GM19468 (cell line): ENCODE data around the gene RAPGEF4.
A peak's percentile ranks its signal among the peaks of the same experiment; 100 is the strongest.

Experiments
- ATAC-seq: cut with Tn5 transposase; IDR thresholded peaks from one replicate; pipeline ENCODE4 v1.9.1; 2021; ENCODE audit warnings: mild to moderate bottlenecking, moderate library complexity, moderate number of reproducible peaks; ENCODE audit not compliant: unreplicated experiment; ENCODE audit errors: extremely low read depth

The RAPGEF4 gene

DNA sequence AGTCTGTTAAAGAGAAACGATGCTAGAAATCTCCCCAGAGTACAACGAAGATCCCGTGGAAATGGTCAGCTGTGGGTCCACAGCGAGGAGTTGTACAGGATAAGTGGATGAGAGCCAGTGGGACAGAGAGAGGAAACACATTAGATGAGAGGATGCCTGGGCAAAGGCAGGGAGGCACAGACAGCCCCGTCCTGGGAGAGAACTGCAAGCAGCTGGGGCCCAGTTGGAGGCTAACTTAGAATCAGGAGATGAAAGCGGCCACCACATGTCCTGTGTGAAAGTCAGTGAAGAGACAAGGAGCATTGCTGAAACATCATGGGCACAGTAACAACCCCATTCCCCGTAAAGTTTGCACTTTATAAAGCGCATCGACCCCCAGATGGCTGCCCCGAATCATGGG, 157.5 kb downstream of the RAPGEF4 start:
- ATAC-seq = no peak

DNA sequence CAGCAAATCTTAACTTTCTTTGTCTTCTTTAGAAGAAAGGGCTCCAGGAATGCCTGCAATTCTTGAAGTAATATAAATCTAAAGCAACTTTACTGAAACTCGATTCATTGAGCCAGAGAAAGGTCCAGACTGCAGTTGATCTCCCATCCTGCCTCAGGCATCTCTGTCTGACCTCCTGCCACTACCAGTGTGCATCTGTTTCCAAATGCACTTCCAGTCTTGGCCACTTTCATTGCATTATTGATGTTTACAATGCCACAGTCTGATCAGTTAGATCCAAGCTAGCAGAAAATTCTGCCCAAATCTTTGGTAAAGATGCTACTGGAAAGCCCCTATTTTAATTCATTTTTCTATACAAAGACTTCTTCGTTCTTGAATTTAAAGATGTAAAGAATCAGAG, 158.0 kb downstream of the RAPGEF4 start:
- ATAC-seq = no peak

DNA sequence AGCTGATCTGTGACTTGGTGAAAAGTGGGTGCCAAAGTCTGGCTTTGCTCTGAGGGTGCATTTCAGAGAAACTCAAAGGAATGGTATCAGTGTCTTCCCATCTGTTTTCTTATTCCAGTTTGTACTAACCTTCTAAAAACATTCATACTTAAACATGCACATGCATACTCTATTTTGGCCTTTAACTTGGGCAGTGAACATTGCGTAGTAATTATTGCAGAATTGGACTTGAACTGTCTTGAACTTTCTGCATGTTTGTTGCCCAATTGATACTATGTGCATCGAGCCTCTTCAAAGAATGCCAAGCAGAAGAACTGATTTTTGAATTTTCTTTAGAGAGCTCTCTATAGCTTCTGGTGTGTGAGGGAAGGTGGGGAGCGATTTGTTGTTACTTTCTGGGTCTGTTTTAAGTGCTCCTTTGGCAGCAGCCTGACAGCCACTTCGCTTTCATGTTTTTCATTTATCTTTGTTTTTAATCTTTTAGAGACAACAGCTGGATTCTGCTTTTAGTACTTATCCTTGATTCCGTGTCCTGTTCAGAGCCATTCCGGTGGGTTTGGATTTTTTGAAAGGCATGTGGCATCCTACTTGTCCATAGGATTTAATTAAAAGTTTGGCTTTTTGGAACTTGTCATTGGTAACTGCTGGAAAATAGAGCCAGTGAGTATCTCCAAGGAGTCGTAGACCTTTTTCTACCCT, 159.2 kb downstream of the RAPGEF4 start:
- ATAC-seq = no peak

DNA sequence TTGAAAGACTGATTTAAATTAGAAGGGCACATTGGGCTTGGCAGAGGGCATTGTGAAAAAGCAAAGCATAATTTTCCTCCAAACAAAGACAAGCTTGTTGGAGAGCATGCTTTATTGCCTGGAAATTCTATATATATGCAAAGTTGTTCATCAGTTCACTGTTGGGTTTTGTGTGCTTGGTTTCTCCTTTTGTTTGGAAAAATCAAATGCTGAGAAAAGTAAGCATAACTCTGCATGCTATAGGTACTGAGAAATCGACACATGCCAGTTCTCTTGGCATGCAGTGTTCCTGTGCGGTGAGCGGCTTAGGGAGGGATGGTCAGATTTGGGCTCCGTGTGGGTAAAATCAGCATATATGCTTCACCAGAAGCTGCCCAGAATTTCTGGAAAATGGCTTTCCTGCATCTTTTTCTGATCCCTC, 161.0 kb downstream of the RAPGEF4 start:
- ATAC-seq = no peak

DNA sequence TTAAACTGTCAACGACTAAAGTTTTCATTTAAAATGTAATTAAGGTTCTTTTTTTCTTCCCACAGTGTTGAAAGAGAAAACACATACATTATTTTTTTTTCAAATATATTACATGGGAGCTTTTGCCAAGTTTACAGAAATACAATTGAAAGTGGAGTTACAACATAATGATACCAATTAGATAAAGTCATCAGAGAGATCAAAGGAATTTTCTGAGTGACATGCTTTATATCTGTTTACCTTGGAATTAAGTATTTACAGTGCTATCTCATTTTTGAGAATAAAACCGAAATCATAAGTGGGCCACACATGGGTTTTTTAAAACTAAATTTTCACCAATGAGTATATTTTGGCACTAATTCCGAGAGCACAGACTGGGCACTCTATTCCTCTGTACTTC, 165.2 kb downstream of the RAPGEF4 start:
- no peak for ATAC-seq

DNA sequence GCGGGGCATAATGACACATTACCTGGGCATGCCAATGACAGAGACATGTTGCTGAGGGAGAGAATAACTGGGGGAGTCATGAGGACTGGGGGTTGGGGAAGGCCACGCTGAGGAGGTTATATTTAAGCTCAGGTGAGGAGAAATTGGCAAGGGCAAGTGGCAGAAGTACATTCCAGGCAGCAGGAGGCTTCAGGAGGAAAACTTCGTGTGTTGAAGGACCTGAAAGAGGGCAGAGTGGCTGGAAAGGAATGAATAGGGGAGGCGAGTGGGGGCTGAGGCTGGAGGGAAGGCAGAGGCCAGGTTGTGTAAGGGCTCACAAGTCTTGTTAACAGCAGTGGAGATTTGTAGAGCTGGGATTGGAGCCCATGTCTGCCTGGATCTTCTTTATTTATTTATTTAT, 166.3 kb downstream of the RAPGEF4 start:
- ATAC-seq = no peak

DNA sequence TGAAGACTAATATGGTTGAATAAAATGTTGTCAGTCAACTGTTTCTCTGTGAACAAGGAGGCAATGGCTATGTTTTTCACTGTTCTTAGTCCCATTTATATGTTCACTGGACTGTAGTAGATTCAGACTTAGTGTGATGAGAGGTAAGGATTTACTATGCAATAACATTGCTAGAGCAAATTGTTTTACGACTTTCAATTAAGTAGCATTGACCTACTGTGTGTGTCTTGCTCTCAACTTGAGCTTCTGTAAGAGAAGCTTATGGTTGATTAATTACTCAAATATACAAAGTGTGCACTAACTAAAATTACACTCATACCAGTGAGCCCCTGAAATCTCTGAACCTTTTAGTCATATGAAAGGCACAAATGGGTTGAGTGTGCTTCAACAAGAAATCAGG, 168.6 kb downstream of the RAPGEF4 start:
- no peak for ATAC-seq

DNA sequence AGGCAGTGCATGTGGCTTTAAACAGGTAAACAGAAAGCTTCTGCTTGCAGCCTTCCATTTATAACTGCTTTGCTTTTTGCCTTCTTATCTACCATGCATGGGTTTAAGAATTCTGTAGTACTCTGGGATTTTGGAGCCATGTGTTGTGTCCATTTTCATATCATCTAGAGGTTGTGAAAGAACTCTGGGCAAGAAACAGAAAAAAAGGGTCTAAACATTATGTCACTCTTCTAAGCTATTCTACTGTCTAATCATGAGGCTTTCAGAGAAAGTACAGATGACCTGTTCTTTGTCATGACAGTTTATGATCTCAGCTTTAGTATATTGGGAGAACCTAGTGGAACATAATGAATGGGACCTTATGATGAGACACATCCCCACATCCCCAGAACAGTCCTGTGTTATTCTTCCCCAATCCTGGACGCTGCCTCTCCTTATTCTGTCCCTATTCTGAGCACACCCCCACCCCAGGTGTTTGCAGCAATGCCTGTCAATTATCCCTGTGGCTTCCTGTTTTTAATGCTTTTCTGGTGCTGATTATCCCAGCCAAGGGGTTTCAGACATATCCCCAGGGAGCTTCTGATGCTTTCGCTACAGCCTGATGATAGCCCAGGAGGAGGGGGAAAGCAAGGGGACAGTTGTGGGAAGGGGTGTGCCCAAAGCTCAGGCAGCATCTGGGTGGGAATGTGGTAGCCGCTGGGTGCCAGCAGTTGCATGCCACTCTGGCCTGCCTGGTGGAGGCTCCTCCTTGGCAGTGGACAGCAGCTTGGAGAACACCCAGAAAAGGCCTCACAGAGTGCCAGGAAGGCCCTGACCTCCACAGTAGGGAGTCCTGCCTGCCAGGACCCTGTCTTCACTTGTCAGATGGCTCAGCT, 170.5 kb downstream of the RAPGEF4 start:
- ATAC-seq = no peak

DNA sequence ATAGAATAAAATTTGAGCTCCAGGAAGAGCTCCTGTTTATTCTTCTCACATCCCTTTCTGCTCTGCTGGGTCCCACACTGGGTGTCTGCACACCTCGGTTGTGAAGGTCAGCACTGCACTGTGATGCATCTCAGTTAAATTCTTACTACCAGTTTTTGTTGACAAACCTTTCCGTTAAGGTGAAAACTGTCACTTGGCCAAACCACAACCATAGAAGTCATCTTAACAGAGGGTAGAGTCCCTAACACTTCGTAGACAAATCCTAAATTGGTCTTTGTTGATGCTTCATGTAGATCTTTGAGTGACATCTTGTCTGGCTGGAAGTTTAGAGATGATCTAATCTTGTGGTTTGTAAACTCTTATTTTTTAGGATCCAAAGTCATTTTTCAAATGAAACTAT, 172.6 kb downstream of the RAPGEF4 start:
- no peak for ATAC-seq

DNA sequence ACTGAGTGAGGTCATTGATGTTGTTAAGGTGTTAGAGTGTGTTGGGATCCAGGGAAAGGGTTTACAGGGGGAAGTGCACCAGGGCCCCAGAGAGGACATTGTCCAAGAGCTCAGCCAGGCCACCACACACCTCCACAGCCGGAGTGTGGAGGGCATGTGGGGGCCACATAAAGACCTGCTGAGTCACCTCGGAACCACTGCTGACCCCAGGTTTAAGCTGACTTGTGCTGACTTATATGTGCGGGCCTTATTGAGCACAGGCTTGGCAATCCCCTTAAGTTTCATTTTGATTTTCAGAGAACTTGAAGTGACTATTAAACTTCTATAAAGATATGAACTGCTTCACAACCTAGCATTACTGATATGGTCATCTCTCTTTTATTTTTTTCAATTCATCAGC, 173.8 kb downstream of the RAPGEF4 start:
- no peak for ATAC-seq

DNA sequence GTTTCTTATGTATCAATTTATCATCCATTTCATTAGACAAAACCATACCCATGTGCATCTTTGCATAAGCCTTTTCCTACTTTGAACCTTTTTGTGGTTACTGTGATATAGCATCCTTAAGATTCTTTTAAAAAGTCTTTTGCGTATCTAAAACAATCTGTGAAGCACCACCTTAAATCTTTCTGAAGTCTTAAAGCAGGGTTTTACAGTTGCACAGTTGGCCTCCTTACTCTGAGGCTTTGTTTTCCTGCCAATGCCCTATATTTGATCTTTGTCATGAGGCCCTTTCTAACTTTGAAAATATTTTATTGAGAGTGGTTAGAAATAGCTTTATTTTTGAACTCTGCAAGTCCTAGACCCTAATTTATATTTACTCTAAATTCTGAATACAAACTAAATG, 176.6 kb downstream of the RAPGEF4 start:
- no peak for ATAC-seq

DNA sequence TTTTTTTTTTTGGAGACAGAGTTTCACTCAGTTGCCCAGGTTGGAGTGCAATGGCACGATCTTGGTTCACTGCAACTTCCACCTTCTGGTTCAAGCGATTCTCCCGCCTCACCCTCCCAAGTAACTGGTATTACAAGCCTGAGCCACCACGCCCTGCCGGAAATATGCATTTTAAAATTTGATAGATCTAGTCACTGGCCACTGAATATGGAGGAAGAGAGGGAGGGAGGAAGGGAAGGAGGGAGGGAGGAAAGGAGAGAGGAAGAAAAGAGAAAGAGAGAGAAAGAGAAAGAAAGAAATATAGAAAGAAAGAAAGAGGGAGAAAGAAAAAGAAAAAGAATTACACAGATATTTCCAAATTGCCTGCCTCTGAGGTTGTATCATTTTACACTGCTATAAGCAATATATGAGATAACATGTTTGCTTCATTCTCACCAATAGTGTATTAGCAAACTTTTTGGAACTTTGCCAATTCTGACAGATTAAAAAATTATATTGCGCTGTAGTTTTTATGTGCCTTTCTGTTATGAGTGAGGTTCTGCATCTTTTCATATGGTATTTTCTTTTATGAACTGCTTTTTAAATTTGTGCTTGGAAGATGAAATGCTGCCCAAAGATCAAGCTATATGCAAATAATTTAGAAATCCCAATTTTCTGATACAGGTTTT, 178.8 kb downstream of the RAPGEF4 start:
- no peak for ATAC-seq

DNA sequence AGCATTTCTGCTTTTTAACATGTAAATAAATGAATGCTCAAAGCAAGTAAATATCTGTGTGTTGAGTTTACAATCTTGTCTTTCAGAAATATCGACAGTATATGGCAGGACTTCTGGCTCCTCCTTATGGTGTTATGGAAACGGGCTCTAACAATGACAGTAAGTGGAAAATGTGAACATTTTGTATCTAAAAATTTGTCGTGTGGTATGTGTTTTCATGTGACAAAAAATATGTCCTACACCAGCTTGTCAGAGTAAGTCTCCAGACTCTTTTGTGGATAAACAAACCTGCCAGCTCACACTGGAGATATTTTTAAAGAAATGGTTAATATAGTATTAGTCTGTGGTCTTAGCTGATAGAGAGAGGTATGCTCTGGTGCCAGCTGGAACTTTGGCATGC, 182.1 kb downstream of the RAPGEF4 start:
- no peak for ATAC-seq

DNA sequence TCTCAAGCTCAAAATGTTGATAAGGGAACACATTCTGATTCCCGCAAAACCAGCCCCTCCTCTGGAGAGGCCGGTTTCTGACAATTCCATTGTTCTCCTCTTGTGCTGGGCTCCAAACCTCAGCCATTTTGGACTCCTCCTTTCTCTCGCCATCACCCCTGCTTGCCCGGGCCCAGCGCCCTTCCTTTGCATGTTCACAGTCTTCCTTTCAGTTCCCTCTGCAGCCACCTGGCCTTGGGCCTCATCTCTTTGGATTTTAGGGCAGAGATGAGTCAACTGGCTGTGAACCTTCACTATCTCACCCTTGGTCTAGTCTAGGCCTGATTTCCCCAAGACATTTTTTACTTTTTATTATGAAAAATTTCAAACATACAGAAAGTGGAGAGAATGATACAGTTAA, 184.1 kb downstream of the RAPGEF4 start:
- peak; percentile 71 for ATAC-seq

DNA sequence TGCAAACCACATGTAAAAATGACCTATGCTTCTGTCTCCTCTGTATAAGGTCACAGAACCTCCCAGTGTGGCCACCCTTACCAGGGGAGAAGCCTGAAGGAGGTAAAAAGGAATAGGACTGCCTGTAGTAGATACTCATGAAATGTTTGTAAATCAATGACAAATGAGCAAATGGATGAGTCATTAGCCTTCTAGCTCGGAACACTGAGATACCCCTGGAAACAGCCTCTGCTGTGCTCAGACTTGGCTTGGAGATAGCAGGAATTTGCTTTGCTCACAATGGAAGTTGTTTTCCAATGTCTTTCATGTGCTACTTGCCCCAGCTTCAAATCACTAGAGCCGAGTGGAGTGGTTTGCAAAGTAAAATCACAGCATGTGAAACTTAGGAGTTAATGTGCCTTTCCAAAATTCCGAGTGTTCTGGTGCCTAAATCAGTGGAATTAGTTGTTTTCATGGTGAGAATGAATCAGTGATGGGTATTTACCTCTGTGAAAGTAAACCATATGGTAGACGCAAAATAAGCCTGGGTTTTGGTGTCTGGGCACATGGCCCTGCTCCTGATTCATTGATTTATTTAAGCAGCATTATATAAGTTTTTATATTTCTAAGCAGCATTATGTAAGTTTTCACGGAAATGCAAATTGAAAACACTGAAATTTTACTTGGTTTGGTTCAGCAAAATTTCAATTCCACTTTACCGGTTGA, 186.0 kb downstream of the RAPGEF4 start:
- ATAC-seq = no peak

DNA sequence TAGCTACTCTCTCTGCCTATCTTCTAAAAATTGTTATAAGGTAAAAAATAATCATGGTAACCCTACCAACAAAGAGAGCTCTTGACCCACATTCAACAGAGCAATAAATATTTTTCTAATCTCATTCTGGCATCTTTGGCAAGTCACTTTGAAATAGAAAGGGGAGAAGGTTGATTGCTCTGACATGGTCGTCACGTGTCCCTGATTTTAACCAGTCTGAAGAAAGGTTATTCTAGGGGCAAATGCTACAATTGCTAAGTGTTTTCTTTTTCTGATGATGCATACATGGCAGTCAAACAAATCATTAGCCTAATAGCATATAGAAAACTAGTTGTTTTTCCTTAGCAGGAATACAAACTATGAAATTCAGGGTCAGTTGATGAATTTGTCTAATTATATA, 186.7 kb downstream of the RAPGEF4 start:
- no peak for ATAC-seq

DNA sequence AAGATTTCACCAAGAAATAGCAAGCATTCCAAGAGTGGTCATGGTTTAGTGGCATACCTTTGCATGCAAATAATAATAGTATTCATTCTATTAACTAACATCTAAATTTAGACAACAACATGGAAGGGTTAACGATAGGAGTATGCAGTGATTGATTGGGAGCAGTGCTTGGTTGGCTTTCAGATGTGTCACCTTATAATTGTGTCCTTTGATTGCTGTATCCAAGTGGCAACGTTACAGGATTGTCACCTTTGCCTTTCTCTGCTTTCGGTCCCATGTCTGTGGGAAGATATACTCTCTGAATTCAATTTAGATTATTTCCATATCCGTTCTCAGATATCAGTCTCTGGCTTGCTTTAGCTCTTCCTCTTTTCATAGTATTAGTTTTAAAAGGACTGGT, 187.2 kb downstream of the RAPGEF4 start:
- no peak for ATAC-seq

DNA sequence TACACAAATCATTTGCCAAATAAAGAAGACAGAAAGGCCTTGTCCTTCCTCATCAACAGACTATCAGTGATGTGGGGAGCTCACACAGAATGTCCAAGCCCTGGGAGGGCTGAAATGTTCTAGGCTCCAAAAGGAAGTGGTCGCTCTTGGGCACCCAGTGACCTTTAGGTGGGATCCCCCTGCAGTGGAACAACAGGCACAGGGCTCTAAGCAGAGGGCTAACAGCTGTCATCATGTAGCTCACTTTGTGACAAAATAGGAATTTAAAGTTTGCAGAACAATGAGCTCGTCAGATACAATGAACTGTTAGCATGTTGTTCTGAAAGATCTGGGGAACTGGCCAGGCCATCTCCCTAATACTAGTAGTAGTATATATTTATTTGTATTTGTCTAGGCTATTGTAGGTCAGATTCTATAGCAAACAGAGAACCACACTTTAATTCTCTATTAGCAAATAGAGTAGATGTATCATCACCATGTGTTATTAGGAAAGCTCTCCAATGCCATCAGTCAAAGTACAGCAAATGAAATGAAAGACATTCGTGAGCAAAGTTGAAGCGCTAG, 188.5 kb downstream of the RAPGEF4 start:
- ATAC-seq = no peak

DNA sequence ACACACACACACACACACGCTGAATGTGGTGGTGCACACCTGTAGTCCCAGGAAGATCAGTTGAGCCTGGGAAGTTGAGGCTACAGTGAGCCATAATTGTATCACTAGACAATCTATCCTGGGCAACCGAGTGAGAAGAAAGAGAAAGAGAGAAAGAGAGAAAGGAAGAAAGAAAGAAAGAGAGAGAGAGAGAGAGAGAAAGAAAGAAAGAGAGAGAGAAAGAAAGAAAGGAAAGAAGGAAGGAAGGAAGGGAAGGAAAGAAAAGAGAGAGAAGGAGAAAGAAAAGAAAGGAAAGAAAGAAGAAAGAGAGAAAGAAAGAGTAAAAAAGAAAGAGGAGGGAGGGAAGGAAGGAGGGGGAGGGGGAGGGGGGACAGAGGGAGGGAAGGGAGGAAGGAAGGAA, 190.0 kb downstream of the RAPGEF4 start:
- no peak for ATAC-seq
